ENCODE data around the gene PYROXD2. TPM values are rescaled to one million over a fixed set of nuclear protein-coding genes. Genes with fewer than 3 reads are reported as not detected.

Gene PYROXD2
- total and polyA plus RNA-seq, 2 of the 8 experiments (the other 6 are each of a cell fraction or from before 2014, with no cell fraction given) = 3.2 to 5.4 TPM

DNA sequence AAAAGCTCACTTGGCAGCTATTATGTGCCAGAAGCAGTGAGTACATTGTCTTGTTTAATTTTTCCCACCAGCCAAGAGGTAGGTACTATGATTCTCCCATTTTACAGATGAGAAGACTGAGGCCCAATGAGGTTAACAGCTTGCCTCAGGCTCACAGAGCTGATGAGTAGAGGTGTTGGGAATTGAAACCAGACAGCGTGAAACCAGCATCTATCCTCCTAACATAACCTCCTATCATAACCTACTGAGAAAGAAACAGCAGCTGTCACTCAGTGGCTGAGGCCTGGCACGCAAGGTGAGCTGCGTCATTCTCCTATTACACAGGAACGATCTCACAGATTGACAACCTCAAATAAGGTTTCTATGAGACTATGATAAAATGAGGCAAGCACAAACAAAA, 6.2 kb downstream of the PYROXD2 start:
- no peaks in the 10 kb centered on the region for H3K79me2 ChIP-seq (ENCODE audit: control insufficient read depth in 1 of 2, insufficient read depth in 2 of 2, low read length in 2 of 2)

More for the DNA sequence above, 6.2 kb downstream of the PYROXD2 start:
- TF ChIP-seq MAFK (IDR thresholded peaks at IDR 0.05; ENCODE audit: low read depth, low read length) (no peak), POLR2A (IDR thresholded peaks at IDR 0.05; ENCODE audit: control extremely low read depth in 1 of 2, low read depth in 2 of 2, low read length in 2 of 2) (no peak), KDM1A (IDR thresholded peaks at IDR 0.05; ENCODE audit: borderline replicate concordance, low read length) (no peak), BRCA1 (IDR thresholded peaks at IDR 0.05; ENCODE audit: low read depth, low read length) (no peak), HDAC2 (IDR thresholded peaks at IDR 0.05; ENCODE audit: borderline replicate concordance in 1 of 2, low read depth in 2 of 2, low read length in 2 of 2) (no peak)
- Histone ChIP-seq H2BK20ac (ENCODE audit: low read length) (no peak overlapping the region), H3K14ac (ENCODE audit: insufficient read length) (no peak overlapping the region), H4K91ac (replicated peaks; ENCODE audit: insufficient read length, low read length) (no peak overlapping the region), H4K8ac (ENCODE audit: extremely low read depth, insufficient read depth, low read length) (no peak overlapping the region), H3K27me3 (replicated peaks in 1 of 4; ENCODE audit: control insufficient read depth in 3 of 4, extremely low read depth in 1 of 4, insufficient read depth in 3 of 4, low read length in 3 of 4) (no peaks in the 10 kb centered on the region), H3K4me1 (replicated peaks in 1 of 4; ENCODE audit: control insufficient read depth in 3 of 4, insufficient read depth in 4 of 4, low read length in 3 of 4) (no peaks in the 10 kb centered on the region; a peak in 2 of 7 replicates), H3K36me3 (ENCODE audit: control insufficient read depth in 2 of 4, insufficient read depth in 4 of 4, low read length in 3 of 4) (no peaks in the 10 kb centered on the region), H2AK5ac (ENCODE audit: low read depth, low read length) (no peak overlapping the region), H2BK12ac (ENCODE audit: low read depth, low read length) (no peak overlapping the region), H3K27ac (ENCODE audit: low read depth, low read length) (no peak overlapping the region), H2BK15ac (ENCODE audit: low read length) (no peak overlapping the region), H3K9me3 (ENCODE audit: insufficient read depth in 2 of 2, low read depth in 1 of 2, low read length in 1 of 2) (no peaks in the 10 kb centered on the region), H3K56ac (replicated peaks; ENCODE audit: insufficient read length, low read depth, low read length) (no peak overlapping the region), H4K5ac (ENCODE audit: insufficient read length, low read depth, low read length) (no peak overlapping the region), H2BK5ac (ENCODE audit: low read depth, low read length) (no peak overlapping the region), H3K4me2 (ENCODE audit: insufficient read depth in 1 of 2, low read depth in 2 of 2, low read length in 2 of 2) (no peak overlapping the region), H2BK120ac (replicated peaks; ENCODE audit: low read depth, low read length) (no peak overlapping the region), H3K23me2 (ENCODE audit: low read depth, low read length) (no peaks in the 10 kb centered on the region), H4K20me1 (replicated peaks in 1 of 2; ENCODE audit: control insufficient read depth in 1 of 2, insufficient read depth in 2 of 2, low read length in 2 of 2) (no peaks in the 10 kb centered on the region), H3K9ac (replicated peaks in 1 of 4; ENCODE audit: extremely low read depth in 1 of 4, low read depth in 3 of 4, low read length in 3 of 4) (no peak overlapping the region), H3K4ac (replicated peaks; ENCODE audit: insufficient read length, low read depth, low read length) (no peak overlapping the region), H2AFZ (ENCODE audit: low read length) (no peak overlapping the region), H3K23ac (ENCODE audit: insufficient read length) (no peak overlapping the region), H3K18ac (ENCODE audit: extremely low read depth, low read length) (no peak overlapping the region), H3K79me1 (ENCODE audit: low read depth, low read length) (no peaks in the 10 kb centered on the region), H3K4me3 (ENCODE audit: extremely low read depth in 1 of 4, insufficient read depth in 2 of 4, low read depth in 3 of 4, low read length in 4 of 4) (no peak overlapping the region)
- CTCF ChIA-PET (ENCODE audit: partially characterized antibody) = interaction anchor here (1.4 to 3.0 kb wide), 5 partner anchors 11 to 100 kb away, joined by 5 to 12 read pairs (median 8); no protein-coding TSS in a partner anchor
- FAIRE-seq = no peak
- 100% methylated on average over 4 of the region's 4 CpGs; no CpG with 5 or more reads in 1 of the 2 experiments for WGBS, 2 experiments (ENCODE audit: extremely low coverage in 1 of 2, insufficient coverage in 1 of 2, insufficient read length in 1 of 2, insufficient replicate concordance in 2 of 2, low coverage in 1 of 2, low lambda C conversion rate in 2 of 2, missing lambda C conversion rate in 1 of 2)
- no peak for DNase-seq (ENCODE audit: low read depth in 1 of 2, low spot score in 2 of 2)
- POLR2A ChIA-PET (ENCODE audit: partially characterized antibody) = interaction anchor here (1.1 kb wide), 1 partner anchor 13 kb away, joined by 3 read pairs; no protein-coding TSS in a partner anchor

All from H1 (cell line).